HUES48 (cell line): ENCODE measurements around the gene FZD4.
"Not testable (repeated sequence)": the region's sequence is repeated elsewhere in the genome, so short reads cannot be mapped to it uniquely, and the experiment has no call there.

ENCODE experiments used
- H3K27ac ChIP-seq: one replicate; pipeline ENCODE4 v1.7.0; 2013; ENCODE audit warnings: low read depth, low read length, inconsistent platforms
- H3K27me3 ChIP-seq: 2 replicates; pipeline ENCODE4 v1.6.1; 2013; ENCODE audit warnings: mild to moderate bottlenecking, low read length; ENCODE audit not compliant: control insufficient read depth, insufficient read depth
- H3K36me3 ChIP-seq: 2 replicates; pipeline ENCODE4 v1.6.1; 2013; ENCODE audit warnings: low read length; ENCODE audit not compliant: control insufficient read depth, insufficient read depth
- H3K4me1 ChIP-seq: 2 replicates; pipeline ENCODE4 v1.6.1; 2013; ENCODE audit warnings: mild to moderate bottlenecking, low read length; ENCODE audit not compliant: control insufficient read depth, insufficient read depth
- H3K4me3 ChIP-seq: 2 replicates; pipeline ENCODE4 v1.5.1; 2013; ENCODE audit warnings: mild to moderate bottlenecking, low read depth, low read length
- H3K9ac ChIP-seq: 2 replicates; pipeline ENCODE4 v1.6.1; 2013; ENCODE audit warnings: mild to moderate bottlenecking, low read depth, low read length, moderate library complexity
- H3K9me3 ChIP-seq: 2 replicates; pipeline ENCODE4 v1.6.1; 2013; ENCODE audit warnings: low read length; ENCODE audit not compliant: control insufficient read depth, insufficient read depth

Gene FZD4

DNA sequence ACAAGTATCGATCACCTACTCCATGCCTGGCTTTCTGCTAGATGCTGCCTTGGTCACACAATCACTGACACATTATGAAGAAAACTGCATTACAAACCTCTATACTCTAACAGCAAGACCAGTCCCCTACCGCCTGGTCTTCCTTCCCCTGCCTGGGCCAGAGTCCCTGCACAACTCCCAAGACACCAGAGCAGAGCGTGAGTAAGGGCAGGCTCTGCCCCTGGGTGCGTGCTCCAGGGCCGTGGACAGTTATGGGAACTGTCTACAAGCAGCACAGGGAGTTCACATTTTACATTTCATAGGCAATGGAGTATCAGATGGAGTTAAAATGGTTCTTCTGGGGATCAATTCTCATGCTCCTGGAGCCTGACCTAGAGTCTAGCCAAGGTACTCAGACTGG, 6.5 kb downstream of the FZD4 start:
- Histone ChIP-seq H3K9ac (no peak overlapping the region), H3K4me3 (no peak overlapping the region), H3K27ac (no peak overlapping the region), H3K9me3 (no peaks in the 10 kb centered on the region), H3K27me3 (peaks cover under 1% of the 10 kb centered on the region; the same call in 1 of the 2 replicates), H3K36me3 (peaks cover 14% of the 10 kb centered on the region), H3K4me1 (peaks cover 17% of the 10 kb centered on the region)

DNA sequence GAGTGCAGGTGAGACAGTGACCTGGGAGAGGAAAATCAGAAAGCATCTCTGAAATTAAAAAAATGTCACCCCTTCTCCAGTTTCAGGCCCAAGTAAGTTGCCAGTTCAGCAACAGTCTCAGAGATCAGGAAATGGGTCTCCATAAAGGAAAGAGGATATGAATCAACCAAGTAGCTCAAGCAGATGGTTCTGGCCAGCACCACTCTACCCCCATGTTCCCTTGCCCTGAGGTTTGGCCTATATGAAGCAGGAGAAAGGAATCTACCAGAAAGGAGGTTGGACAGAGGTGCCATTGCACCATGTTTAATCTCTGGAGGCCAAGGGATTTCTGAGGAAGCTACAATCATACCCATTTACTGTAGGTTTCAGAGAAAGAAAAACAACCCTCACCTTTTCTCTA, 7.7 kb downstream of the FZD4 start:
- H3K27me3 ChIP-seq = no peaks in the 10 kb centered on the region
- H3K9ac ChIP-seq = no peak overlapping the region
- no peak overlapping the region for H3K4me3 ChIP-seq
- H3K27ac ChIP-seq = no peak overlapping the region
- H3K36me3 ChIP-seq = peaks cover 14% of the 10 kb centered on the region
- H3K9me3 ChIP-seq = no peaks in the 10 kb centered on the region
- peaks cover 7% of the 10 kb centered on the region; the same call in 1 of the 2 replicates for H3K4me1 ChIP-seq

DNA sequence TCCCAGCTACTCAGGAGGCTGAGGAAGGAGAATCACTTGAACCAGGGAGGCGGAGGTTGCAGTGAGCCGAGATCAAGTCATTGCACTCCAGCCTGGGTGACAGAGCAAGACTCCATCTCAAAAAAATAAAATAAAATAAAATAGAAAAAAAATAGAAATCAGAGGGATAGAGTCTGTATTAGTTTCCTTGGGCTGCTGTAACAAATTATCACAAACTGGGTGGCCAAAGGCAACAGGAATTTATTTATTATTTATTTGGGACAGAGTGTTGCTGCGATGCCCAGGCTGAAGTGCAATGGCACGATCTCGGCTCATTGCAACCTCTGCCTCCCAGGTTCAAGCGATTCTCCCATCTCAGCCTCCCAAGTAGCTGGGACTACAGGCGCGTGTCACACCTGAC, 11.7 kb downstream of the FZD4 start:
- not testable (repeated sequence) for H3K9ac ChIP-seq, H3K27ac ChIP-seq, H3K4me3 ChIP-seq, H3K36me3 ChIP-seq, H3K9me3 ChIP-seq, H3K27me3 ChIP-seq
- peaks cover 12% of the 10 kb centered on the region for H3K4me1 ChIP-seq

DNA sequence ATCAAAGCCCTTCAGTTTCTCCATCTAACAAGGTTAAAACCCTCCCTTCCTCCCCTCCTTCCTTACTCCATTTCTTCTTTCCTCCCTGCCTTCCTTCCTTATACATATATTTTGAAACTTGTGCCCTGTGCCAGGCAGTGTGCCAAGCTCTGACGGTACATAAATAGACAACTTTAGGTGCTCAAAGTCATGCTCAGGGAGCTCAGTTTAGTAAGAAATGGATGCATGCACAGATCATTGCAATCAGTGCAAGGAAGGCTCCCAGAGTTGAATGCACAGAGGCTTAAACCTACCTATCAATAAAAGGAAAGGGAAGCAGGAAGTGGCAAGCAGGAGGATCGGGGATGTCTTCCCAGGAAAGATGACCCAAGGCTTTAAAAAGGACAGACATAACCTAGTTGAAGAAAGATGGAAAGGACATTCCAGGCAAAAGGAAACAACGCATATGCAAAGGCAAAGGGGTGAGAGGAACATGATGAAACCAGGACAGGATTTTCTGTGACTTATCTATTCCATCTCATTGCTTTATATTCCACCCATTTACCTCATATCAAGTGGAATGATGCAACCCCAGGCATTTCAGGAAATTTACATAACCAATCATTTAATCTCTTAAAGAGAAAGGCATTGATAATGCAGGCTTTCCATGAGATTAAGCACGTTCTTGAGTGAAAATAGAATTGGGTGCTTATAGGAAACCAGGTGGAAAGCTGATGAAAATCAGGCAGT, 13.2 kb downstream of the FZD4 start:
- H3K9me3 ChIP-seq = no peaks in the 10 kb centered on the region
- H3K27ac ChIP-seq = no peak overlapping the region
- peaks cover 12% of the 10 kb centered on the region for H3K4me1 ChIP-seq
- no peaks in the 10 kb centered on the region for H3K36me3 ChIP-seq
- H3K27me3 ChIP-seq = no peaks in the 10 kb centered on the region
- H3K9ac ChIP-seq = no peak overlapping the region
- H3K4me3 ChIP-seq = no peak overlapping the region

DNA sequence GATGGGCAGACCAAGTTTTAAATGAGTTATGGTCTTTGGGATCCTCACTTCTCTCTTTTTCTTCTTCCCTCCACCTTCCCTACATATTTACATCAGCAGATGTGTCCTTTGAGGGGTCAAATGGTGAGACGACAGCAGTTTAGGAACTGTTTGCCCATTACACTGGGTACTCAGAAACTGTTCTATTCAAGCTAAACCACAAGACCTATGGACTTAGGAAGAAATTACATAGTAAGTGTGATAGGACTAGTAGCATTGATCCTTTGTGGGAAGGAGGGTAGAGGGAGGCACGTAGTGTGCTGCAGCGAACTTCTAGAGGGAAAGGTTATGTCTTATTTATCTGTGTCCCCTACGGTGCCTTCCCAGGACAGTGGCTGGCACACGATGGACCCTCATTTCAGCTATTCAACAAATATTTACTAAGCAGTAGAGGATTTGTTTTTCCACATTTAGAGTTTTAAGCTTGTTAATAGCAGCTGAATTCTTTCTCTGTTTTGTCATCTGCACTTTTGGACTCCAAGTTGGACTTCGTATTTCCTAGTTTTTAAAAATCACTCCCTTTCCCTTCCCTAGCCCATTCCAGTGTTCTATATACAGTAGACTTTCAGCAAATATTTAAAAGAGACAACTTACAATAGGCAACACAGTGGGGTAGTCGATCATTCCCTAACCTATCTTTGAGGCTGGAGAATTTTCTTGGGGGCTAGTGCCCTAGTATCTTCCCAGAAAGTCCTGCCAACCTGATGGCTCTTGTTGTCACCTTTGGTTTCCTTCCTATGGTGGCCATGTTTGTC, 13.9 kb downstream of the FZD4 start:
- Histone ChIP-seq H3K4me3 (no peak overlapping the region), H3K4me1 (peaks cover 12% of the 10 kb centered on the region), H3K9ac (no peak overlapping the region), H3K9me3 (no peaks in the 10 kb centered on the region), H3K36me3 (no peaks in the 10 kb centered on the region), H3K27me3 (no peaks in the 10 kb centered on the region), H3K27ac (no peak overlapping the region)

DNA sequence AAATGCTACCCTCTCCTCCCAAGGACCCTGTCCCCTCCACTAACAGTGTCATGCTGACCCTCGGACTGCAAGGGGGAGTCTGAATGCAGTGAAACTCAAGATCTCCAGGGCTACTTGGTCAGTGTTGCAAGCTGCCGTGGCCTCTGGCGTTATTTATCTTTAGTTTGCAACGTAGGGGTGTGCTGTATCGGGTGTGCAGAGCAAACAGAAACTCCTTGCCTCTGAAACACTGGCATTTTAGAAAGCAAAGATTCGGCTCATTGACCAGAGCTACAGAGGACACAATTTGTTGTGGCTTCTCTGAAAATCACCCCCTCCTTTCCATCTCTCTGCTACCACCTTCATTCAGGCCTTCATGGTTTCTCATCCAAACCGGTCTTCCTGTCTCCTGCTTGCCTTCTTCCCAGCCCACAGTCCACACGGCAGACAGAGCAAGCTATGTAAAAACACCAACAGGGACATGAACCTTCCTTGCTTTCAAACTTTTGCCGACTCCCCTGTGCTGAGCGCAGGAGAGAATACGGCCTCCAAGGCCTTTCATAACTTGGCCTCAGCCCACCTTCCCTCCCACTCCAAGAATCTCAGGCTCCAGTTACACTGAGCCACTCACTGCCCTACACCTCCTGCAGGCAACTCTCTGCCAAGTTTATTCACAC, 14.9 kb downstream of the FZD4 start:
- Histone ChIP-seq H3K27ac (peak overlapping the region; percentile 30), H3K4me1 (peaks cover 12% of the 10 kb centered on the region), H3K9ac (no peak overlapping the region), H3K36me3 (no peaks in the 10 kb centered on the region), H3K27me3 (no peaks in the 10 kb centered on the region), H3K4me3 (no peak overlapping the region), H3K9me3 (no peaks in the 10 kb centered on the region)

DNA sequence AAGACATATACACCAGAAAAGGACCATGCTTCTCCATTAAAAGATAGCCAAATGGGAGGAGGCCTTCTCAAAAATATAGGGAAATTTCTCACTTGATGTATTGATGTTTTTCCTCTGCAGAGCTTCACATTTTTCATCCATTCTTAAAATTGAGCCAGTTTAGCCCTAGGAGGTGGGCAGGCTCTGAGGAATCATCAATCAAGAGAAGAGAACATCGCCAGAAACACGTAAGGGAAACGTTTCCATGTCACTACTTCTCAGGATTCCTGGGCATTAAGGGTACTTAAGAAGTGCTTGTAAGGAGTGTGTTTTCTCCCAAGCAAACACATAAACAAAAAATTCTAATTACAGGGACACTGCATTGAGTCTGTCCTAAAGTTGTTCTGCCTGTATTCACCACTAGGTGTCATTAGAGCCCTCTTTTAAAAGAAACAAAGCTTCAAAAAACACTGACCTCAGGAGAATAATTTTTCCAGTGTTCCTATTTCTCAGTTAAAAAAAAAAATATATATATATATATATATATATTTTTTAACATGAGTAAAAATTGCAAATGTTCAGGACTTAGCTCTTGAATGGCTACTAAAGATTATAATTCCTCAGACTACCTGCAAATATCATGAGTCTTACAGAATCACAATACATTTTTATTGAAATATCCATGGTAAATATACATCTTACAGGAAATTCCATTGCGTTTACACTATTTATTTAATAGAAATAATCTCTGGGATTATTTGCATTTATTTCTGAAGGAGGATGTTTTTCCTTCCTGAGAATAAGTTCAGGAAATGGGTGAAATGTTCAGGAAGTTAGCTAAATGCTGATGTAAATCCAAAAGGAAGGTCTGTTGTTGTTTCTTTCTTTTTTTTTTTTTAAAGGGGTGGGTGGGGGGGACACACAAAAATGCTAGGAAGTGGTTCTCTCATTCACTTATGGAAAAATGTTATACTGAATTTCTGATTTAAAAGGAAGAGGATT, 16.0 kb downstream of the FZD4 start:
- Histone ChIP-seq H3K36me3 (no peaks in the 10 kb centered on the region), H3K4me3 (no peak overlapping the region), H3K27ac (no peak overlapping the region), H3K9me3 (no peaks in the 10 kb centered on the region), H3K27me3 (no peaks in the 10 kb centered on the region), H3K4me1 (peaks cover 17% of the 10 kb centered on the region), H3K9ac (no peak overlapping the region)

DNA sequence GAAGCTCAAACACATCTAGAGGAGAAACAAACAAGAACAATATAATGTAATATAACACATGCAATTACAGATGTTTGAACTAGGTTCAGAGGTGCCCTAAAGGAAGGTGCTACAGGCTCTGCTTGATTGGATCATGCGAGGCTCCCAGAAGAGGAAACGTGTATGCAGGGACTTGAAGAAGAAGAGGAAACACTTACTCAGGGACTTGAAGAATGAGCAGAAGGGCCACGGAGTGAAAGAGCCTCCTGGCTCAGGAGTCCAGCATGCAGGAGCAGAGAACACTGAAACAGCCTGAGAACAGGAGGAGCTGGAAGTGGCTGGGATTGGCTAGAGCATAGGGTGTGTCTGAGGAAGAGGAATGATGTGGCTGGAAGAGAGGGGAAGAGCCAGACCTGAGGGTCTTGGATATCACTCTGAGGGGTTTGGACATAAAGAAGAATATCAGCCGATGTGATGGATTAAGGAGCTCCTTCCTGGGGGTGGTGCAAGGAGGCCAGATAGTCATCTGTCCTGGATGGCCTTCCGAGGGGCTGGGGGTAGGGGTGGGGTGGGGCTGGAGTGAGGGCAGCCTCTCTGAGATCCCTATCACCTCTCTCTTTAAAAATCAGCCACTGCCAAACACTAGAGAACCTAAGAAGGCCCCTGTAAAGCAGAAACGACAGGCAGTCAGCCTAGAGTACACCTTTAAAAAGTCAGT, 16.8 kb downstream of the FZD4 start:
- no peak overlapping the region for H3K9ac ChIP-seq
- peaks cover 25% of the 10 kb centered on the region for H3K4me1 ChIP-seq
- no peaks in the 10 kb centered on the region for H3K9me3 ChIP-seq
- H3K27ac ChIP-seq = no peak overlapping the region
- no peak overlapping the region for H3K4me3 ChIP-seq
- no peaks in the 10 kb centered on the region for H3K36me3 ChIP-seq
- no peaks in the 10 kb centered on the region for H3K27me3 ChIP-seq

DNA sequence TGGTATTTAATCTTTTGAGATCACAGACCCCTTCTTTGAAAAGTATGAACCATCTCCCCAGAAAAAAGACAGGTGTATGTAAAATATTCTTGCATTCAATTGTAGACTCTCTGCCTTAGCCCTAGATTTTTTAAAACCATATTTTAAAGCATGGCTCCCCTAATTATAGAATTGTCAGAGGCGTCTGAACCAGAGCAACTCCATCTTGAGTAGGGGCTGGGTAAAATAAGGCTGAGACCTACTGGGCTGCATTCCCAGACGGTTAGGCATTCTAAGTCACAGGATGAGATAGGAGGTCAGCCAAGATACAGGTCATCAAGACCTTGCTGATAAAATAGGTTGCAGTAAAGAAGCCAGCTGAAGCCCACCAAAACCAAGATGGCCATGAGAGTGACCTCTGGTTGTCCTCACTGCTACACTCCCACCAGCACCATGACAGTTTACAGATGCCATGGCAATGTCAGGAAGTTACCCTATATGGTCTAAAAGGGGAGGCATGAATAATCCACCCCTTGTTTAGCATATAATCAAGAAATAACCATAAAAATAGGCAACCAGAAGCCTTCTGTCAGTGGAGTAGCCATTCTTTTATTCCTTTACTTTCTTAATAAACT, 17.9 kb downstream of the FZD4 start:
- peaks cover 33% of the 10 kb centered on the region for H3K4me1 ChIP-seq
- H3K36me3 ChIP-seq, H3K27me3 ChIP-seq, H3K9me3 ChIP-seq, H3K9ac ChIP-seq, H3K4me3 ChIP-seq, H3K27ac ChIP-seq: not testable (repeated sequence)
